COR-L47 (cell line): ENCODE measurements around the gene CLDN18.
A peak's percentile ranks its signal among the peaks of the same experiment; 100 is the strongest.

Source experiments
- DNase-seq: peaks from one replicate; lab custom pipeline; 2025; lab: John Stamatoyannopoulos, UW

Gene CLDN18

GRCh38 chr3:138062626-138063025 lies 52.7 kb downstream of the CLDN18 start:
- no peak for DNase-seq

DNA sequence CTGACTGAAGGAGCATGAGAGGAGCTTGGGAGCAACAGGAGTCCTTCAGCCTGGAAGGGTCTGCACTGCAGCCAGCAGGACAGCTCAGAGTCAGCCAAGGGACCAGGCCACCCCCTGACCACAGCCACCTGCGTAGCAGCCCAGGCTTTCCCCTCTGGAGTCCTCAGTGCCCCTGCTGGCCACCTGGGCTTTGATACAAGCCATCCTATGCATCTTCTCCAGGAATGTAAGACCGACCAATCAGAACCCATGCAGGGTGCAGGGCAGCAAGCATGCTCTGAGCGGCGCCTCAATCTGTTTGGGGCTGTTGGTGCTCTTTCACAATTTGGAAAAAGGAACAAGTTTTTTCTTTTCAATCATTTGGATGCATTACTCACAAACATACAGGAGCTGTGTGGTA lies 53.5 kb downstream of the CLDN18 start:
- no peak for DNase-seq

GRCh38 chr3:138065949-138066348 lies 56.0 kb downstream of the CLDN18 start:
- no peak for DNase-seq

DNA sequence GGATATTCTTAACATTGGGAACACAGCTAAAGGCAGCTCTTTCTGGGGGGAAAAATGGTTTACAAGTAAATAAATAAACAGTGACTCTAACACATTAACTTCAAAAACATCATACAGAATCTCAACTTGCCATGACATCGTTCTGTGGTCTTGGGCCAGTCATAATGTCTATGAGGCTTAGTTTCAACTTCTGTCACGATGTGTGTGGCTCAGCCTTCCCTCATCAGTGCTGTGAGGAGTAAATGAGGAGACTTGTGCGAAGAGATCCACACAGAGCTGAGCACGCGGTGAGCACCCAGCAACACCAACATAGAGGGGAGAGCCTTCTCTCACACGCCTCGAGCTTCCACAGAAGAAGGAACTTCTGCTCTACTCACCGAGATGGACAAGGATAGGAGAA lies 56.4 kb downstream of the CLDN18 start:
- DNase-seq, result no peak

DNA sequence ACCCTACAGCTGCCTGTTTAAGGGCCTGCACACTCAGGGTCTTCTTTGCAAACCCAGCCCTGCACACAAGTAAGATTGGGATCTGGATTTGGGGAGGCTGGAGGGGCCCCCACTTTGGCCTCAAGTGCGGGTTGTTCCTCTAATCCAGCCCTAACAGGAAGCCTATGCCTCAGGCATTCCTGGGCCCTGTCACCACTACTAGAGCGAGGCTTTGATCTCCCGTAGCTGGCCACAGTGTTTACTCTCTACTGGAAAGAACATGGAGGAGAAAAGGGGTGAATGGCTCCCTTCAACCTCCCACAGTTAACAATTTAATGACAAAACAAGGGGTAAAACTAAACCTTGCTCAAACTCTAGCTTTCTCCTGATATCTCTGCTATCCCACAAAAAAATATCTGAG lies 57.0 kb downstream of the CLDN18 start:
- no peak for DNase-seq

GRCh38 chr3:138068046-138068445 lies 58.1 kb downstream of the CLDN18 start:
- DNase-seq, result no peak

DNA sequence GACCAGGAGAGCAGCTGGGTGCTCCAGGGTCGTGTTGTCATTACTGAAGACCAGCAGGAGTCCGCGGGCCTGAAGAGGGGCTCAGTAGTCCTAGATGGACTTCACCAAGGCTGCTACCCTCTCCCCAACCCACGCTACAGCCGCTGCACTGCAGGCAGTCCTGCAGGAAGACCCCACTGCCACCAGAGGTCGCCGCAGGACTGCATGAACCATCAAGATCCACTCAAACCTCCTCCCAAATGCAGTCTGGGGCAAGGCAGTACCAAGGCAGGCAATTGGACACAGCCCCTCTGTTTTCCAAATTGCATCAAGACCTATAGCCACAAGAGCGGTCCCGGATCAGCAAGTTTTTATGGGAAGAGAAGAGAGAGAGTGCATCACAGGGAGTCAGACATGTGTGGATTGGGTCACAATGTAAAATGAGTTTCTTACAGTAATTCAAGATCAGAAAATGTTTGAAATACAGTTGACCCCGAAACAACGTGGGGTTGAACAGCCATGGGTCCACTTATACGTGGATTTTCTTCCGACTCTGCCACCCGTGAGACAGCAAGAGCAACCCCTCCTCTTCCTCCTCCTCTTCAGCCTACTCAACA lies 58.7 kb downstream of the CLDN18 start:
- peak; percentile 69 for DNase-seq

DNA sequence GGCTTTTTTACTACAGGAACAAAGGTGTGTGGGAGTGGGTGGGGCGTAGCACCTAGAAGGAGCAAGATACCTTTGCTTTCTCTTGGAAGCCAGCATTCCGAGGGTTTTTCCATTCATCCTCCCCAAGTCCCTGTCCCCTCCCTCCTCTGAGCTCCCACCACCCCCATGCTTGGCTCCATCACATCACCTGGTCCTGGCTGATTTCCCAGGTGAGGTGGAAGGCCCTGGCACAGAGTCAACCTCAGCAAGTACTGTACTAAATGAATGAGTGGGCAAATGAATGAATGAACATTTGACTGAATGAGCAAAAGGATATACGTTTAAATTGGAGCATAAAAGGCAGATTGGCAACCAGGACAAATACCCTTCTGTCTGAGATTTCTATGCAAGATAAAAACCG lies 60.0 kb downstream of the CLDN18 start:
- peak; percentile 22 for DNase-seq

- no peak for DNase-seq
These were observed 62.8 kb downstream of the CLDN18 start for GRCh38 chr3:138072796-138073195.

DNA sequence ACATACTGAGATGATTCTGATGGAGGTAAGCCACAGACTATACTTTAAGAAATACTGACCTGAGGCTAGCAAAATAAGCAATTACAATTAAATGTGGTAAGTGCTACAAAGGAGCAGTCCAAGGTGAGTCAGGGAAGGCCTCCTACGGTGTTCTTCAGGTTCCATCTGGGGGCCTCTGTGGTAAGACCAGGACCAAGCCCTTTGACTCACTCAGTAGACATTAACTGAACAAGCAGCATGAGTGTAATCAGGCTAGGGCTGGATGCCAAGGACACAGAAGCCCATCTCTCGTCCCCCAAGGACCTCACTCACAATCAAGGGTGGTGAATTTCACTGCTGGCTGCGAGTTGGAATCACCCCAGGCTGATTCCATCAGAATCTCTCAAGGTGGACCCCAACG lies 68.1 kb downstream of the CLDN18 start:
- no peak for DNase-seq

- DNase-seq, result no peak
These were observed 69.0 kb downstream of the CLDN18 start for GRCh38 chr3:138078901-138079344.

- no peak for DNase-seq
These were observed 69.9 kb downstream of the CLDN18 start for GRCh38 chr3:138079901-138080300.

DNA sequence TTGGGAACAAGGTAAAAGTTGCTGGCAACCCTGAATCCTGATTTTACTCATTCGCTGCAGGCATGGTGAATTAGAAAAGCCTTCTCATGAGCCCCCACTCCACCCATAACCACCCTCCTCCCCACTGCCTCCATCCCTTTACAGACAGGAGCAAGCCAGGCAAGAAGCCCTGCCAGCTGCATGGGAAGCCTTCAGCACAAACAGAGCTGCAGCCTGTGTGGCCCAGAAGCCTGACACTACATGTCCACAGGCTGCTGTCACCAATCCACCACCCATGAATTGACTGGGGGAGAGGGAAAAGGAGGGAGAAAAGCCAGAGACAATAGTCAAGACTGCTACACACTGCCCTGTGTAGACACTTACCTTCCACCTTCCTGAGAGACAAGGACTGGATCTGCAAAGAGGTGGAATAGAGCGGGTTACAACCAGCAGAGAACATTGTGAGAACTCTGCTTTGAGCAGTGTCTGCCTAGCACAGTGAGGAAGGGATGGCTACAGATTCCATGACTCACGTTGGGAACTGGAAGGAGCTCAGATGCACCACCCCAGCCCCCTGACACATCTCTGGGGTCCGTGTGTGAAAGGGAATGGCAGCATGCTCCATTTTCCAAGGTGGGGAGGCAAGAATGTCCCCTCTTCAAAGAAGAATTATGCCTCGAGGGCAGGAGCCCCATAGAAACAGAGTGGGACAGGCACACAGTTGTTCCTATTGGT lies 71.6 kb downstream of the CLDN18 start:
- no peak for DNase-seq

DNA sequence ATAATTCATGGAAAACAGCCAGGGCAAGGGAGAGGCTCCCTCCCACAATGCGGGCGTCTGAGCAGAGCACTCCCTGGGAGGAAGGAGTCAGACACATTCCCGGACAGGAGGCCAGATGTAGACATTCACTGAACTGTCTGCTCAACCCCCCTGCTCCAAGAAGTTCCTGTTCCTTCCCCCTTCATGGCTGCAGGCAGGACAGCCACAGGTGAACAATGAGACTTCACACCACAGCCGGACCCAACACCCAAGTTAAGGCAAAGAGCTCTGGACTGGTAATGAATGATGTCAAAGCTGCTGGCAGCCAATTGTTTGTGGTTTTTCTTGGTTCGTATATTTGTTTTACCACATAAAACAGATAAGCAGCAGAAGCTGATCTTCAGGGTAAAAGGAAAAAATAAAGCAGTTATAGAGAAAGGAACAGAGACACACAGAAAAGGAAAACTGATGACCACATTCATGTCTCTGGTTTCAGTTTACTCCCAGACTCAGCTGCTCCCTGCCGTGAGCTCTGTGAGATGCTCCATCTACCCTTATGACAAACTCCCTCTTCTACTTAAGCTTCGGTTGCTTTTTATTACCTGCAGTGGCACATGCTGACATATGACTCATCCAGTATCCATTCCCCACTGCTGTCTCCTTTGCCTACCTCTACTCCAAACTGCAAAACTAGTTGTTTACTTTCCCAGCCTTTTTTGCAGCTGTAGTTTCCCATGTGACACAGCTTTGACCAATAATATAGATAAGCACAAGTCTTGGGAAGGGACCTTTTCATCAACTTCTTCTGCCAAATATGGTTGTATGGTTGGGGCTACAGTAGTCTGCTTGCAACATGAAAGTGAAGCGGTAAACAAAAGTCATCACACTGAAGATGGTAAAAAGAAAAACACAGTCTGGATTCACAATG lies 72.4 kb downstream of the CLDN18 start:
- no peak for DNase-seq

- DNase-seq, result no peak
These were observed 73.0 kb downstream of the CLDN18 start for GRCh38 chr3:138082992-138083386.
